ENCODE measurements around the gene DOP1B.

GRCh38 chr21:36145259-36145658, 11.4 kb upstream of the DOP1B start:
- TF ChIP-seq EZH2 (IDR thresholded peaks at IDR 0.05) (no peak), POLR2AphosphoS5 (IDR thresholded peaks at IDR 0.05; ENCODE audit: borderline replicate concordance, low read depth, low read length) (no peak), FOXP2 (optimal IDR thresholded peaks at IDR 0.05; ENCODE audit: control extremely low read depth, extremely low read length, insufficient read depth) (no peak)
